Lower leg skin (tissue), 4 donors: ENCODE data around the gene TANGO6. TPM values are rescaled to one million over a fixed set of nuclear protein-coding genes. Genes with fewer than 3 reads are reported as not detected.
A peak's percentile ranks its signal among the peaks of the same experiment; 100 is the strongest.

Source experiments
- DNase-seq, 2 donors: peaks; one replicate each; pipeline ENCODE4 v3.0.0-alpha.2; 2019; ENCODE audit warnings: low spot score in 2 of 2
- H3K4me3 ChIP-seq: fragments of 200-600 bp; sonication (generic); 2 replicates; pipeline ENCODE4 v1.5.1; 2017; ENCODE audit warnings: mild to moderate bottlenecking, low read depth; ENCODE audit not compliant: poor library complexity, severe bottlenecking
- CTCF ChIP-seq, 3 donors: fragments of 450-650 bp; IDR thresholded peaks; one replicate each; pipeline ENCODE4 v1.5.1; 2016; ENCODE audit warnings: antibody characterized with exemption in 3 of 3, mild to moderate bottlenecking in 3 of 3, moderate library complexity in 2 of 3
- POLR2A ChIP-seq, 2 donors: fragments of 450-650 bp; IDR thresholded peaks; one replicate each; pipeline ENCODE4 v1.6.1; 2016 to 2017; ENCODE audit warnings: antibody characterized with exemption in 2 of 2, mild to moderate bottlenecking in 1 of 2, moderate library complexity in 1 of 2
- WGBS, 2 donors: methylation state at CpG; one replicate each; pipeline ENCODE4 v1.1.5; 2018; 5-methylcytosine and 5-hydroxymethylcytosine counted together
- intact Hi-C: fragments of 100-400 bp; cut with DNase I; formaldehyde crosslinking; loops from one replicate; pipeline ENCODE4 v1.15.0; 2023; ENCODE audit warnings: low total_unique reads
- total RNA-seq, 4 donors: library from RNA; depleted of rRNA; stranded (reverse); fragments of >200 nt; gene quantifications; one replicate each; pipeline ENCODE4 v1.1.0, GENCODE V29; 2016

TANGO6 gene
- total RNA-seq, 4 donors from 2014 or later, result 7.9 to 17.0 (median 8.6) TPM

- intact Hi-C loops, result no loop called here
- TF ChIP-seq CTCF (IDR thresholded peaks at IDR 0.05) (no peak), POLR2A (IDR thresholded peaks at IDR 0.05) (no peak)
- peak overlapping the region; percentile 3 for H3K4me3 ChIP-seq
- 4 to 5% methylated on average over 20 of the region's 52 CpGs for WGBS, 2 donors
- DNase-seq, result no peak
Observed at GRCh38 chr16:69107316-69107962, 264.1 kb downstream of the TANGO6 start.

- no peak overlapping the region for H3K4me3 ChIP-seq
- WGBS, 2 donors, result 66 to 70% methylated on average over 9 of the region's 9 CpGs
- no peak for DNase-seq
- TF ChIP-seq CTCF (IDR thresholded peaks at IDR 0.05), result no peak
- no peak for TF ChIP-seq POLR2A (IDR thresholded peaks at IDR 0.05)
- intact Hi-C loops, result no loop called here
Observed at GRCh38 chr16:69108064-69108904, 265.0 kb downstream of the TANGO6 start.

- H3K4me3 ChIP-seq, result no peak overlapping the region
- WGBS, 2 donors, result 87% methylated on average over 4 of the region's 4 CpGs
- DNase-seq, result no peak
- intact Hi-C loops, result no loop called here
- no peak for TF ChIP-seq CTCF (IDR thresholded peaks at IDR 0.05)
- TF ChIP-seq POLR2A (IDR thresholded peaks at IDR 0.05), result no peak
Observed at GRCh38 chr16:69108905-69109252, 265.5 kb downstream of the TANGO6 start.

GRCh38 chr16:69109486-69110270, 266.3 kb downstream of the TANGO6 start:
- TF ChIP-seq POLR2A (IDR thresholded peaks at IDR 0.05), result no peak
- TF ChIP-seq CTCF (IDR thresholded peaks at IDR 0.05), result no peak
- intact Hi-C loops, result no loop called here
- no peak for DNase-seq
- WGBS, 2 donors, result 94 to 95% methylated on average over 48 of the region's 48 CpGs
- H3K4me3 ChIP-seq, result no peak overlapping the region

GRCh38 chr16:69110406-69110805, 267.1 kb downstream of the TANGO6 start:
- no peak for DNase-seq
- no peak overlapping the region for H3K4me3 ChIP-seq
- intact Hi-C loops, result no loop called here
- TF ChIP-seq CTCF (IDR thresholded peaks at IDR 0.05) (no peak), POLR2A (IDR thresholded peaks at IDR 0.05) (no peak)
- 92 to 96% methylated on average over 7 of the region's 7 CpGs for WGBS, 2 donors
